Neuronal stem cell (in vitro differentiated cells): Measurements from ENCODE around the gene LILRB2.
"Not testable (repeated sequence)": the region's sequence is repeated elsewhere in the genome, so short reads cannot be mapped to it uniquely, and the experiment has no call there.

Experiments used
- DNase-seq: peaks from one replicate; pipeline ENCODE4 v3.0.0-alpha.2; 2013; ENCODE audit warnings: low spot score
- H2AFZ ChIP-seq: one replicate; pipeline ENCODE4 v1.6.1; 2013; ENCODE audit warnings: mild to moderate bottlenecking, low read length, inconsistent platforms
- H2AK5ac ChIP-seq: 2 replicates; pipeline ENCODE4 v1.6.1; 2013; ENCODE audit warnings: low read depth, mild to moderate bottlenecking, inconsistent platforms, low read length, moderate library complexity, mixed read lengths
- H2BK120ac ChIP-seq: 2 replicates; pipeline ENCODE4 v1.6.1; 2013; ENCODE audit warnings: low read depth, mild to moderate bottlenecking, inconsistent platforms, low read length, moderate library complexity, mixed read lengths
- H2BK12ac ChIP-seq: one replicate; pipeline ENCODE4 v1.6.1; 2013; ENCODE audit warnings: low read length, inconsistent platforms
- H2BK15ac ChIP-seq: 2 replicates; pipeline ENCODE4 v1.6.1; 2013; ENCODE audit warnings: mild to moderate bottlenecking, low read length, inconsistent platforms, mixed read lengths
- H2BK5ac ChIP-seq: one replicate; pipeline ENCODE4 v1.6.1; 2013; ENCODE audit warnings: inconsistent platforms, mild to moderate bottlenecking, low read length, moderate library complexity
- H3K14ac ChIP-seq: one replicate; pipeline ENCODE4 v1.6.1; 2013; ENCODE audit warnings: low read length, inconsistent platforms
- H3K18ac ChIP-seq: 2 replicates; pipeline ENCODE4 v1.6.1; 2013; ENCODE audit warnings: low read length, inconsistent platforms
- H3K23ac ChIP-seq: 2 replicates; pipeline ENCODE4 v1.6.1; 2013; ENCODE audit warnings: low read depth, mild to moderate bottlenecking, mixed read lengths, low read length, inconsistent platforms; ENCODE audit not compliant: poor library complexity
- H3K27ac ChIP-seq: replicated peaks from 3 replicates; pipeline ENCODE4 v1.5.1; 2013; ENCODE audit warnings: low read length, inconsistent platforms
- H3K27me3 ChIP-seq, 3 experiments: 2 replicates each; pipeline ENCODE4 v1.6.1; 2013; ENCODE audit warnings: low read length in 3 of 3, mild to moderate bottlenecking in 2 of 3, inconsistent platforms in 1 of 3, low read depth in 1 of 3, mixed read lengths in 1 of 3, moderate library complexity in 1 of 3; ENCODE audit not compliant: control insufficient read depth in 3 of 3, insufficient read depth in 3 of 3
- H3K36me3 ChIP-seq, 2 donors: replicated peaks in 1 of 2; 2 replicates each; pipeline ENCODE4 v1.6.1; 2013; ENCODE audit warnings: low read length in 2 of 2; ENCODE audit not compliant: control insufficient read depth in 2 of 2, insufficient read depth in 2 of 2
- H3K4ac ChIP-seq: 2 replicates; pipeline ENCODE4 v1.6.1; 2013; ENCODE audit warnings: inconsistent platforms, mild to moderate bottlenecking, low read length, moderate library complexity
- H3K4me1 ChIP-seq, 2 donors: 1 replicate in 1 of 2; 2 replicates in 1 of 2; pipeline ENCODE4 v1.6.1; 2013; ENCODE audit warnings: low read length in 2 of 2, low read depth in 1 of 2; ENCODE audit not compliant: control insufficient read depth in 2 of 2, insufficient read depth in 1 of 2
- H3K4me2 ChIP-seq: one replicate; pipeline ENCODE4 v1.6.1; 2013; ENCODE audit warnings: mild to moderate bottlenecking, low read length, inconsistent platforms; ENCODE audit not compliant: insufficient read depth, poor library complexity, severe bottlenecking
- H3K4me3 ChIP-seq, 2 donors: 2 replicates each; pipeline ENCODE4 v1.5.1; 2013; ENCODE audit warnings: low read length in 2 of 2, mild to moderate bottlenecking in 2 of 2, inconsistent platforms in 1 of 2, moderate library complexity in 1 of 2
- H3K79me1 ChIP-seq: one replicate; pipeline ENCODE4 v1.6.1; 2013; ENCODE audit warnings: low read depth, mild to moderate bottlenecking, inconsistent platforms, low read length, moderate library complexity
- H3K9ac ChIP-seq: one replicate; pipeline ENCODE4 v1.6.1; 2013; ENCODE audit warnings: mild to moderate bottlenecking, low read depth, low read length, inconsistent platforms; ENCODE audit not compliant: poor library complexity
- H3K9me3 ChIP-seq, 2 donors: replicated peaks in 1 of 2; 2 replicates each; pipeline versions ENCODE3 to v1.6.1; 2013; ENCODE audit warnings: low read length in 2 of 2, mild to moderate bottlenecking in 2 of 2, inconsistent platforms in 1 of 2, low read depth in 1 of 2, mixed read lengths in 1 of 2, moderate library complexity in 1 of 2; ENCODE audit not compliant: control insufficient read depth in 2 of 2, insufficient read depth in 1 of 2
- H4K8ac ChIP-seq: one replicate; pipeline ENCODE4 v1.6.1; 2013; ENCODE audit warnings: low read depth, mild to moderate bottlenecking, inconsistent platforms, low read length, moderate library complexity
- H4K91ac ChIP-seq: one replicate; pipeline ENCODE4 v1.6.1; 2013; ENCODE audit warnings: low read length, low read depth, mild to moderate bottlenecking, inconsistent platforms; ENCODE audit not compliant: poor library complexity
- WGBS, 2 donors: extraction: QIAGEN DNeasy Blood & Tissue Kit; methylation state at CpG; one replicate each; pipeline ENCODE4 v1.1.7; 2013; ENCODE audit warnings: missing lambda C conversion rate in 2 of 2, mixed read lengths in 1 of 2; ENCODE audit not compliant: insufficient read length in 2 of 2, insufficient replicate concordance in 1 of 2; ENCODE audit errors: extremely low coverage in 2 of 2; 5-methylcytosine and 5-hydroxymethylcytosine counted together

LILRB2 gene

GRCh38 chr19:54281729-54282075 lies 792 bp upstream of the LILRB2 start:
- not testable (repeated sequence) for H4K8ac ChIP-seq, H3K23ac ChIP-seq, H3K4ac ChIP-seq, H3K27ac ChIP-seq, H3K36me3 ChIP-seq, H3K4me1 ChIP-seq, H2BK12ac ChIP-seq, DNase-seq, H2AFZ ChIP-seq, H2BK120ac ChIP-seq, H3K9me3 ChIP-seq, H2AK5ac ChIP-seq, H3K4me2 ChIP-seq, H3K9ac ChIP-seq, H3K18ac ChIP-seq, H2BK5ac ChIP-seq, H3K79me1 ChIP-seq, H3K4me3 ChIP-seq, H3K14ac ChIP-seq, H4K91ac ChIP-seq, H2BK15ac ChIP-seq
- WGBS, 2 donors = no CpG with 5 or more reads among the region's 5 CpGs
- H3K27me3 ChIP-seq = peaks cover 0 to 11% (median 0%) of the 10 kb centered on the region in 3 experiments

GRCh38 chr19:54280441-54280840 lies 469 bp downstream of the LILRB2 start:
- not testable (repeated sequence) for H3K14ac ChIP-seq, H2AK5ac ChIP-seq, H2BK12ac ChIP-seq, H3K79me1 ChIP-seq, H3K4me3 ChIP-seq, H3K18ac ChIP-seq, H3K4me2 ChIP-seq, H2BK5ac ChIP-seq, H3K9me3 ChIP-seq, H3K23ac ChIP-seq, H3K4ac ChIP-seq, H4K8ac ChIP-seq, DNase-seq, H3K9ac ChIP-seq, H2BK15ac ChIP-seq, H2BK120ac ChIP-seq, H4K91ac ChIP-seq, H3K27ac ChIP-seq, H3K36me3 ChIP-seq, H3K27me3 ChIP-seq, H3K4me1 ChIP-seq, H2AFZ ChIP-seq
- WGBS, 2 donors = no CpG with 5 or more reads among the region's 10 CpGs

GRCh38 chr19:54280025-54280424 lies 885 bp downstream of the LILRB2 start:
- H3K18ac ChIP-seq, H2AK5ac ChIP-seq, H3K4me1 ChIP-seq, H3K27ac ChIP-seq, H3K36me3 ChIP-seq, H2BK15ac ChIP-seq, H3K14ac ChIP-seq, H3K79me1 ChIP-seq, H2BK12ac ChIP-seq, H2AFZ ChIP-seq, H3K23ac ChIP-seq, H3K27me3 ChIP-seq, H4K8ac ChIP-seq, H3K4me3 ChIP-seq, H2BK120ac ChIP-seq, H3K4ac ChIP-seq, H4K91ac ChIP-seq, DNase-seq, H3K9me3 ChIP-seq, H2BK5ac ChIP-seq, H3K4me2 ChIP-seq, H3K9ac ChIP-seq: not testable (repeated sequence)
- no CpG with 5 or more reads among the region's 4 CpGs for WGBS, 2 donors

GRCh38 chr19:54279406-54279962 lies 1.4 kb downstream of the LILRB2 start:
- no peak overlapping the region for H3K4ac ChIP-seq
- no CpG with 5 or more reads among the region's 18 CpGs for WGBS, 2 donors

More at GRCh38 chr19:54279406-54279962, 1.4 kb downstream of the LILRB2 start:
- H3K4me3 ChIP-seq = no peak overlapping the region
- H3K18ac ChIP-seq = no peak overlapping the region
- H3K36me3 ChIP-seq = no peaks in the 10 kb centered on the region
- H3K27me3 ChIP-seq = peaks cover 0 to 10% (median 0%) of the 10 kb centered on the region in 3 experiments
- H3K9ac ChIP-seq = no peak overlapping the region
- no peak overlapping the region for H3K27ac ChIP-seq
- H2BK120ac ChIP-seq = no peak overlapping the region
- no peak overlapping the region for H2BK12ac ChIP-seq
- no peak overlapping the region for H2AK5ac ChIP-seq
- H2BK15ac ChIP-seq = no peak overlapping the region
- H3K4me1 ChIP-seq = no peaks in the 10 kb centered on the region
- H3K4me2 ChIP-seq = no peak overlapping the region
- H3K23ac ChIP-seq = no peak overlapping the region
- H4K8ac ChIP-seq = no peak overlapping the region
- H2BK5ac ChIP-seq = no peak overlapping the region
- DNase-seq = no peak
- H4K91ac ChIP-seq = no peak overlapping the region
- no peak overlapping the region for H2AFZ ChIP-seq
- no peaks in the 10 kb centered on the region for H3K9me3 ChIP-seq
- no peaks in the 10 kb centered on the region for H3K79me1 ChIP-seq
- H3K14ac ChIP-seq = no peak overlapping the region
